Large intestine (tissue), 3 donors: ENCODE data around the gene ANKRD22. TPM values are rescaled to one million over a fixed set of nuclear protein-coding genes. Genes with fewer than 3 reads are reported as not detected.

ENCODE experiments used
- DNase-seq, 2 donors: peaks; one replicate each; pipeline versions ENCODE4 v3.0.0 to v3.0.0-alpha.2; 2013
- H3K27ac ChIP-seq: one replicate; pipeline ENCODE4 v1.5.1; 2013; ENCODE audit warnings: low read length
- H3K27me3 ChIP-seq: 2 replicates; pipeline ENCODE4 v1.6.1; 2013; ENCODE audit warnings: low read length; ENCODE audit not compliant: control insufficient read depth, insufficient read depth
- H3K36me3 ChIP-seq: 2 replicates; pipeline ENCODE4 v1.6.1; 2013; ENCODE audit warnings: low read length; ENCODE audit not compliant: control insufficient read depth, insufficient read depth
- H3K4me1 ChIP-seq: one replicate; pipeline ENCODE4 v1.6.1; 2013; ENCODE audit warnings: low read length; ENCODE audit not compliant: control insufficient read depth, insufficient read depth
- H3K4me3 ChIP-seq: one replicate; pipeline ENCODE4 v1.5.1; 2013; ENCODE audit warnings: low read length
- H3K9me3 ChIP-seq: one replicate; pipeline ENCODE4 v1.6.1; 2013; ENCODE audit warnings: mild to moderate bottlenecking, low read depth, low read length, moderate library complexity; ENCODE audit not compliant: control insufficient read depth
- WGBS: methylation state at CpG from one replicate; pipeline ENCODE4 v1.1.5; 2013; ENCODE audit warnings: low lambda C conversion rate; ENCODE audit not compliant: insufficient coverage; 5-methylcytosine and 5-hydroxymethylcytosine counted together
- polyA plus RNA-seq: library from polyadenylated mRNA; unstranded; fragments of 120-200 nt; gene quantifications from one replicate; pipeline ENCODE4 v1.2.1, GENCODE V29; 2013

Gene ANKRD22
- polyA plus RNA-seq, 1 donor, result 1.3 TPM

- no peaks in the 10 kb centered on the region for H3K9me3 ChIP-seq
- no peaks in the 10 kb centered on the region for H3K27me3 ChIP-seq
- no peaks in the 10 kb centered on the region for H3K36me3 ChIP-seq
- no peak overlapping the region for H3K4me3 ChIP-seq
- H3K27ac ChIP-seq, result no peak overlapping the region
- no peak for DNase-seq
- peaks cover 9% of the 10 kb centered on the region for H3K4me1 ChIP-seq
- 75% methylated on average over 2 of the region's 4 CpGs for WGBS
Observed at GRCh38 chr10:88853155-88853881, 1.7 kb upstream of the ANKRD22 start.

- Histone ChIP-seq H3K27ac (peak overlapping the region; percentile 72), H3K4me1 (no peaks in the 10 kb centered on the region), H3K27me3 (no peaks in the 10 kb centered on the region), H3K9me3 (no peaks in the 10 kb centered on the region), H3K36me3 (no peaks in the 10 kb centered on the region), H3K4me3 (no peak overlapping the region)
- no CpG with 5 or more reads among the region's 4 CpGs for WGBS
- DNase-seq, result no peak
Observed at GRCh38 chr10:88852327-88852726, 683 bp upstream of the ANKRD22 start.

DNA sequence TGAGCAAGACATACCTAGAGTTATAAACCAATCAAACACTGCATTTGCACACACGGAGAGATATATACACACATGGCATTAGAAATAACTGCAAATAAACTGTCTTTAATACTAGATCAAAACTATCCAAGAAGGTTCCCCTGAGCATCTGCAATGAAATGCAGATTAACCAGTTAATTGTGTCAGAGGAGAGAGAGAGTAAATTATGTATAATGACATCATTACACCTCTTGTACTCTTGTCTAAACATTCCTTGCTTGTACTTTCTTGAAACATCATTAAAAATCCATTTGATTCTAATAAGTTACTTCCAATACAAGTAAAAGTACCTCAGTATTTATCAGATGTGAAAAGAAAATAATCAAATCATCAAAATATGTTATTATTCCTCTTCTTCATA is 932 bp downstream of the ANKRD22 start:
- Histone ChIP-seq H3K27me3 (no peaks in the 10 kb centered on the region), H3K27ac (peak overlapping the region; percentile 72), H3K4me3 (no peak overlapping the region), H3K9me3 (no peaks in the 10 kb centered on the region), H3K4me1 (no peaks in the 10 kb centered on the region), H3K36me3 (no peaks in the 10 kb centered on the region)
- WGBS, result no CpG with 5 or more reads among the region's 1 CpG
- DNase-seq, result no peak

GRCh38 chr10:88849234-88849633 is 2.4 kb downstream of the ANKRD22 start:
- Histone ChIP-seq H3K4me3 (no peak overlapping the region), H3K4me1 (no peaks in the 10 kb centered on the region)
- 100% methylated on average over 1 of the region's 1 CpG for WGBS

GRCh38 chr10:88848499-88848898 is 3.1 kb downstream of the ANKRD22 start:
- no peaks in the 10 kb centered on the region for H3K4me1 ChIP-seq
- no CpG with 5 or more reads among the region's 1 CpG for WGBS
- DNase-seq, result no peak
- H3K4me3 ChIP-seq, result no peak overlapping the region
- no peaks in the 10 kb centered on the region for H3K36me3 ChIP-seq
- H3K9me3 ChIP-seq, result no peaks in the 10 kb centered on the region
- H3K27me3 ChIP-seq, result no peaks in the 10 kb centered on the region
- H3K27ac ChIP-seq, result no peak overlapping the region

More at GRCh38 chr10:88849234-88849633, 2.4 kb downstream of the ANKRD22 start:
- Histone ChIP-seq H3K9me3 (no peaks in the 10 kb centered on the region), H3K27ac (no peak overlapping the region), H3K27me3 (no peaks in the 10 kb centered on the region), H3K36me3 (no peaks in the 10 kb centered on the region)
- DNase-seq, result no peak

GRCh38 chr10:88843171-88843570 is 8.5 kb downstream of the ANKRD22 start:
- no CpG with 5 or more reads among the region's 4 CpGs for WGBS
- DNase-seq, result no peak
- Histone ChIP-seq H3K27ac (no peak overlapping the region), H3K9me3 (no peaks in the 10 kb centered on the region), H3K4me1 (peaks cover 18% of the 10 kb centered on the region), H3K36me3 (no peaks in the 10 kb centered on the region), H3K27me3 (no peaks in the 10 kb centered on the region), H3K4me3 (no peak overlapping the region)

DNA sequence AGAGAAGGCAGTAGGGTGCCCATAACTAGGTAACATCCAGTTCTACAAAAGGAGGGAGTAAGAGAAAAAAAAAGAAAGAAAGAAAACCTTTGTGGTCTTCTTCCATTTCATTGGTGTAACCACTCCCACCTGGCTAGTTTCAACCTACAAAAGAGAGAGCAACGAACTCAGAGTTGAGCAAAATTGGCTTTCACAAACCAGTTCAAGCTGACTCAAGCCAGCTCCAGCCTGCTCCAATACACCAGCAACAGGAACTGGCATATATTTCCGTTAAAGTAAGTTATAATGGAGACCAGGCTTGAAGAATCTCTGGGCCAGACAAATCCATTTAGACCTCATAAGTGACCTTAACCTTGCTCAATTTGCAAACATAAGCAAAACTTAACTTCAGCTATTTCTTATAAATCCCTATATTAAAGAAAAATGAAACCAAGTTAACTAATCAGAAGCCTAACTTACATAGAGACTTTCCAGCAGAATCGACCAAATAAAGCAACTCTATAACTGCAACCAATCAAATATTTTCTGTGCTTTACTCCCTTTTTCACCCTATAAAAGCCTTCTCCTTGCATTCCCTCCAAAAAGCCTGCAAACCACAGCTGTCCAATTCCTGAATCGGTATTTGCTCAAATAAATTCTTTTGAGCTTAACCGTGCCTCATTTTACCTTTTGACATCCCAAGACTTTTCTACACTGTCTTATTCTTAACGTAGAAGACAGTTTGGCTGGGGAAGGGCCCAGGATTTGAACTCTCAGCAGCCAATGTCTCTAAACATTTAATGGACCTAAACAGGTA is 10.1 kb downstream of the ANKRD22 start:
- Histone ChIP-seq H3K27me3 (no peaks in the 10 kb centered on the region), H3K4me1 (peaks cover 18% of the 10 kb centered on the region), H3K27ac (peak overlapping the region; percentile 55), H3K36me3 (no peaks in the 10 kb centered on the region), H3K4me3 (no peak overlapping the region), H3K9me3 (no peaks in the 10 kb centered on the region)
- peak in 1 of 2 donors; percentile 50 for DNase-seq
- 86% methylated on average over 2 of the region's 6 CpGs for WGBS

GRCh38 chr10:88840881-88841280 is 10.8 kb downstream of the ANKRD22 start:
- no peak for DNase-seq
- H3K4me3 ChIP-seq, result no peak overlapping the region
- no peaks in the 10 kb centered on the region for H3K9me3 ChIP-seq
- 90% methylated on average over 2 of the region's 5 CpGs for WGBS
- H3K27me3 ChIP-seq, result no peaks in the 10 kb centered on the region
- H3K27ac ChIP-seq, result peak overlapping the region; percentile 55
- H3K4me1 ChIP-seq, result peaks cover 18% of the 10 kb centered on the region
- no peaks in the 10 kb centered on the region for H3K36me3 ChIP-seq

DNA sequence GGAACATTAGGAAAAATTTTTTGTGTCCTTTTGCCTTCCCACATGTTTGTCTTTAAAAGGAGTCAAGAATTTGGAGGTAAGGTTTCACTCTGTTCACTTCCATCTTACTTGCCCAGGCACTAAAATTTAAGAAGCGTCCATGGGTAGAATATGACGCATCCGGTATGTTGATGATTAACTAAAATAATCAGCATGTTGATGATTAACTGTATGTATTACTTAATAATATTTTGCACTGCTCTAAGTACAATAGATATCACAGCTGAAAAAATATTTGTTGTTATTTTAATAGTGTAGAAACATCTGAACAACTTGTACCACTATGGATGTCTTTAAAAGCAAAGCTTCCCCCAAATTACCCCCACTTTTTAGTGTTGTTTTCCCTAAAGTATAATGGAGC is 11.5 kb downstream of the ANKRD22 start:
- H3K4me3 ChIP-seq, result no peak overlapping the region
- H3K9me3 ChIP-seq, result no peaks in the 10 kb centered on the region
- H3K4me1 ChIP-seq, result peaks cover 18% of the 10 kb centered on the region
- H3K36me3 ChIP-seq, result no peaks in the 10 kb centered on the region
- peak overlapping the region; percentile 55 for H3K27ac ChIP-seq
- no CpG with 5 or more reads among the region's 3 CpGs for WGBS
- peak; percentile 48 to 85 for DNase-seq
- no peaks in the 10 kb centered on the region for H3K27me3 ChIP-seq

GRCh38 chr10:88838766-88839350 is 12.8 kb downstream of the ANKRD22 start:
- Histone ChIP-seq H3K36me3 (no peaks in the 10 kb centered on the region), H3K9me3 (no peaks in the 10 kb centered on the region), H3K4me1 (peaks cover 18% of the 10 kb centered on the region), H3K27me3 (no peaks in the 10 kb centered on the region), H3K4me3 (no peak overlapping the region), H3K27ac (no peak overlapping the region)
- 100% methylated on average over 1 of the region's 5 CpGs for WGBS
- DNase-seq, result no peak
